Body of pancreas (tissue), 4 donors: Measurements from ENCODE around the gene HMCN2.

Source experiments
- POLR2A ChIP-seq, 3 donors: fragments of 450-650 bp; IDR thresholded peaks; one replicate each; pipeline ENCODE4 v1.6.1; 2016; ENCODE audit warnings: antibody characterized with exemption in 3 of 3, mild to moderate bottlenecking in 2 of 3
- TF ChIP-seq, protein P1 (sequence below), 7 experiments: fragments of 450-650 bp in 4 of 7; fragments of 200-600 bp in 3 of 7; sonication (generic) in 3 of 7; IDR thresholded peaks; one replicate each; pipeline ENCODE4 v1.5.1; 2016 to 2019; ENCODE audit warnings: antibody characterized with exemption in 7 of 7

DNA sequence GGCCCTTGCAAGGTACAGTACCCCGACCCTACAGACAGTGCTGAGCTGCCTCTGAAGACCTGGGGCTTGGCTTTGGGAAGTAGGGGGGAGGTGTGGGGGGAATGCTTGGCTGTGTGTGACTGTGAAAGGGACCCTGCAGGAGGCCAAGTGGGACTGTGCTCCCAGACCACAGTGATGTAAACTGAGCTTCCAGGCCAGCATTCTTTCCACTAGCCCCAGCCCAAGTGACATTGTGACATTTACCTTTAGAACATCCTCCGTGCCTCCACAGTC, 31.2 kb downstream of the HMCN2 start:
- TF ChIP-seq, protein P1, sequence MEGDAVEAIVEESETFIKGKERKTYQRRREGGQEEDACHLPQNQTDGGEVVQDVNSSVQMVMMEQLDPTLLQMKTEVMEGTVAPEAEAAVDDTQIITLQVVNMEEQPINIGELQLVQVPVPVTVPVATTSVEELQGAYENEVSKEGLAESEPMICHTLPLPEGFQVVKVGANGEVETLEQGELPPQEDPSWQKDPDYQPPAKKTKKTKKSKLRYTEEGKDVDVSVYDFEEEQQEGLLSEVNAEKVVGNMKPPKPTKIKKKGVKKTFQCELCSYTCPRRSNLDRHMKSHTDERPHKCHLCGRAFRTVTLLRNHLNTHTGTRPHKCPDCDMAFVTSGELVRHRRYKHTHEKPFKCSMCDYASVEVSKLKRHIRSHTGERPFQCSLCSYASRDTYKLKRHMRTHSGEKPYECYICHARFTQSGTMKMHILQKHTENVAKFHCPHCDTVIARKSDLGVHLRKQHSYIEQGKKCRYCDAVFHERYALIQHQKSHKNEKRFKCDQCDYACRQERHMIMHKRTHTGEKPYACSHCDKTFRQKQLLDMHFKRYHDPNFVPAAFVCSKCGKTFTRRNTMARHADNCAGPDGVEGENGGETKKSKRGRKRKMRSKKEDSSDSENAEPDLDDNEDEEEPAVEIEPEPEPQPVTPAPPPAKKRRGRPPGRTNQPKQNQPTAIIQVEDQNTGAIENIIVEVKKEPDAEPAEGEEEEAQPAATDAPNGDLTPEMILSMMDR (IDR thresholded peaks at IDR 0.05), result no peak
- TF ChIP-seq POLR2A (IDR thresholded peaks at IDR 0.05), result no peak
